Cardiac fibroblast (primary cell): ENCODE results near the gene SLC39A11.
A peak's percentile ranks its signal among the peaks of the same experiment; 100 is the strongest.
"Not testable (repeated sequence)": the region's sequence is repeated elsewhere in the genome, so short reads cannot be mapped to it uniquely, and the experiment has no call there.

Experiments
- DNase-seq, 2 donors: peaks; one replicate each; pipeline versions ENCODE4 v3.0.0 to v3.0.0-alpha.2; 2010; ENCODE audit warnings: low read depth in 2 of 2
- H3K4me3 ChIP-seq, 2 donors: replicated peaks in 1 of 2; 1 replicate in 1 of 2; 2 replicates in 1 of 2; pipeline ENCODE4 v1.5.1; 2011; ENCODE audit warnings: low read depth in 2 of 2, low read length in 2 of 2, mild to moderate bottlenecking in 2 of 2, moderate library complexity in 1 of 2
- TF ChIP-seq, protein P1 (sequence below): IDR thresholded peaks from one replicate; pipeline ENCODE4 v1.5.1; 2011; ENCODE audit warnings: low read depth, mild to moderate bottlenecking, low read length, inconsistent platforms

The SLC39A11 gene

GRCh38 chr17:72913142-72913682 is 179.3 kb downstream of the SLC39A11 start:
- DNase-seq: peak in 1 of 2 donors; percentile 44
- TF ChIP-seq, protein P1, sequence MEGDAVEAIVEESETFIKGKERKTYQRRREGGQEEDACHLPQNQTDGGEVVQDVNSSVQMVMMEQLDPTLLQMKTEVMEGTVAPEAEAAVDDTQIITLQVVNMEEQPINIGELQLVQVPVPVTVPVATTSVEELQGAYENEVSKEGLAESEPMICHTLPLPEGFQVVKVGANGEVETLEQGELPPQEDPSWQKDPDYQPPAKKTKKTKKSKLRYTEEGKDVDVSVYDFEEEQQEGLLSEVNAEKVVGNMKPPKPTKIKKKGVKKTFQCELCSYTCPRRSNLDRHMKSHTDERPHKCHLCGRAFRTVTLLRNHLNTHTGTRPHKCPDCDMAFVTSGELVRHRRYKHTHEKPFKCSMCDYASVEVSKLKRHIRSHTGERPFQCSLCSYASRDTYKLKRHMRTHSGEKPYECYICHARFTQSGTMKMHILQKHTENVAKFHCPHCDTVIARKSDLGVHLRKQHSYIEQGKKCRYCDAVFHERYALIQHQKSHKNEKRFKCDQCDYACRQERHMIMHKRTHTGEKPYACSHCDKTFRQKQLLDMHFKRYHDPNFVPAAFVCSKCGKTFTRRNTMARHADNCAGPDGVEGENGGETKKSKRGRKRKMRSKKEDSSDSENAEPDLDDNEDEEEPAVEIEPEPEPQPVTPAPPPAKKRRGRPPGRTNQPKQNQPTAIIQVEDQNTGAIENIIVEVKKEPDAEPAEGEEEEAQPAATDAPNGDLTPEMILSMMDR: no peak
- H3K4me3 ChIP-seq: no peak overlapping the region

DNA sequence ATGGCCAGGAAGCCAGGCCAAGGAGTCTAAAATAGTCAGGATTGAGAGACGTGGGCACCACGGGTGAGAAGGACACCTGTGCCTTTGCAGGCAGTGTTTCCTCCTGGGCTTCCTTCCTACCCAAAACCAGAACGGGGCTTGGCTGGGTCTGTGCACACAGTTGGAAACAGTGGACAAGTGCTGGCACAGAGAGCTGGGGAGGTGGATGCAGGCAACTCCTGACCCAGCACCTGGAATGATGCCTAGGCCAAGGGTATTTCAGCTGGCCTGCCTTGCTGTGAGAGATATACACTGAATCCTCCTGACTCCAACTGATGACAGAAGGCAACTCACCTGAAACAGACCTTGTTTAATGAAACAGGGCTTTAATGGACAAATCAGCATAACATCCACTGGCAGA is 186.2 kb downstream of the SLC39A11 start:
- H3K4me3 ChIP-seq: no peak overlapping the region
- no peak for DNase-seq
- TF ChIP-seq, protein P1: no peak

DNA sequence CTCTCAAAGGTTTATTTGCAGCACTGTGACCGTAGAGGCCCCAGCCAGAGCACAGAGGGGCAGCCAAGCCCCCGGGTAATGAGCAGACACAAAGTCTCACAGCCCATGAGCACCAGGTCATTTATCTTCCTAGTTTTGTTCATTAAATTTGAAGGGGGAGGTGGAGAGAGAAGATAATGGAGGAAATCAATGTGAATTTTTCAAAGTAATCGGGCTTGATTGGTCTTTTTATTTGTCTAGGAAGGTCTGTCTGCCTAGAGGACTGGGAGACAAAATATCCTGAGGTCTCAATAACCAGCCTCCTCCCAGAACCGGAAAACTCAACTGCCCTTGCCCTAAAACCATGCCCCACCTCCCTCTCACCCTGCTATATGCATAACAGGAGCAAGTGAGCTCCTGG is 189.0 kb downstream of the SLC39A11 start:
- H3K4me3 ChIP-seq: no peak overlapping the region
- DNase-seq: no peak
- TF ChIP-seq, protein P1: no peak

DNA sequence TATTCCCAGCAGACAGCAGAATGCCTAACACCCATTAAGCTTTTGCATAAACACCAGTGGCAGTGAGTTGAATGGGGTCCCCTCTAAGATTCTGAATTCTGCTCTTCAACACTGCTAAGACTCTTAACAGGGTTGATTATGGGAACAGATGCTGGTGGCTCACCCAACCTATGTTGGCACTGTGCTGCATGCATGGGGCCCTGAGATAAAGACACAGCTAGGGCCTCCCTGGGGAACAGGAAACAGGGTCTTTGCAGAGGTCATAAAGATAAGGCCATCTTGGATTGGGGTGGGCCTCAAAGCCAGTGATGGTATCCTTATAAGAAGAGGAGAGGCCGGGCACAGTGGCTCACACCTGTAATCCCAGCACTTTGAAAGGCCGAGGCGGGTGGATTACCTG is 190.8 kb downstream of the SLC39A11 start:
- TF ChIP-seq, protein P1: no peak
- H3K4me3 ChIP-seq: no peak overlapping the region
- no peak for DNase-seq

GRCh38 chr17:72901083-72901482 is 191.4 kb downstream of the SLC39A11 start:
- no peak for DNase-seq
- TF ChIP-seq, protein P1: no peak
- no peak overlapping the region for H3K4me3 ChIP-seq

- TF ChIP-seq, protein P1: no peak
- DNase-seq: no peak
- no peak overlapping the region for H3K4me3 ChIP-seq
Observed at GRCh38 chr17:72900654-72900971, 191.9 kb downstream of the SLC39A11 start.

DNA sequence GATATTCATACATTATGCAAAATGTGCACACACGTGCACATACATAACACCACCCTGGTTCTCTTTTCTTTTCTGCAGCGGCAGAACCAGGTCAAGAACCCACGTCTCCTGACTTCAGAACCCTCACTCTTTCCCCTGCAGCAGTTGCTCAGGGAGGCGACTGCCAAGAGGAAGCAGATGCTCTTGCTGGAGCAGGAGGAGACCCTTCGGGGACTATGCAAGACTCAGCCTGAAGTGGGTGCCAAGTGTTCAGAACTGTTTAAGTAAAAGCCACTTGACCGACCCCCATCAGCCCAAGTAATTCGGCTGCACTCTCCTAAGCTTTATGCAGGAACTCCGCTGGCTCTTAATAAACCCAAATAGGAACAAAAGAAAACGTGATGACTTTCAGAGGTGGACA is 193.8 kb downstream of the SLC39A11 start:
- TF ChIP-seq, protein P1: no peak
- no peak for DNase-seq
- no peak overlapping the region for H3K4me3 ChIP-seq

GRCh38 chr17:72896288-72896687 is 196.2 kb downstream of the SLC39A11 start:
- not testable (repeated sequence) for DNase-seq, H3K4me3 ChIP-seq
